ENCODE measurements around the gene TCP1. TPM values are rescaled to one million over a fixed set of nuclear protein-coding genes. Genes with fewer than 3 reads are reported as not detected.
"Not testable (repeated sequence)": the region's sequence is repeated elsewhere in the genome, so short reads cannot be mapped to it uniquely, and the experiment has no call there.

TCP1 gene
- total RNA-seq, 4 donors from 2014 or later, result 68.8 to 233 (median 135) TPM

GRCh38 chr6:159805440-159806020 is 16.1 kb upstream of the TCP1 start:
- Histone ChIP-seq H3K4me1 (no peaks in the 10 kb centered on the region), H3K27ac (no peak overlapping the region), H3K27me3 (no peaks in the 10 kb centered on the region), H3K36me3 (no peaks in the 10 kb centered on the region), H3K4me3 (no peak overlapping the region), H3K9me3 (no peaks in the 10 kb centered on the region)
- TF ChIP-seq POLR2A (IDR thresholded peaks at IDR 0.05), result no peak
- TF ChIP-seq CTCF (IDR thresholded peaks at IDR 0.05), result no peak
- no peak for DNase-seq

GRCh38 chr6:159804504-159804903 is 15.1 kb upstream of the TCP1 start:
- Histone ChIP-seq H3K9me3 (no peaks in the 10 kb centered on the region), H3K27ac (no peak overlapping the region), H3K4me3 (no peak overlapping the region), H3K36me3 (peaks cover 0 to 7% (median 0%) of the 10 kb centered on the region in 3 donors), H3K27me3 (no peaks in the 10 kb centered on the region), H3K4me1 (no peaks in the 10 kb centered on the region)
- DNase-seq, result no peak
- TF ChIP-seq CTCF (IDR thresholded peaks at IDR 0.05), result no peak
- TF ChIP-seq POLR2A (IDR thresholded peaks at IDR 0.05), result no peak

- H3K9me3 ChIP-seq, result no peaks in the 10 kb centered on the region
- no peaks in the 10 kb centered on the region for H3K27me3 ChIP-seq
- TF ChIP-seq CTCF (IDR thresholded peaks at IDR 0.05) (no peak), POLR2A (IDR thresholded peaks at IDR 0.05) (no peak)
- H3K36me3 ChIP-seq, result peaks cover 0 to 33% (median 0%) of the 10 kb centered on the region in 3 donors
- no peak overlapping the region for H3K27ac ChIP-seq
- H3K4me1 ChIP-seq, result no peaks in the 10 kb centered on the region
- DNase-seq, result no peak
- H3K4me3 ChIP-seq, result no peak overlapping the region
These were observed 12.5 kb upstream of the TCP1 start for GRCh38 chr6:159801935-159802334.

GRCh38 chr6:159800141-159800865 is 10.9 kb upstream of the TCP1 start, which contains the start of gene PNLDC1:
Gene PNLDC1 (plus strand): TSS chr6:159800276. CDS start chr6:159800308, 32 bp downstream.
- DNase-seq, result no peak
- no peaks in the 10 kb centered on the region for H3K9me3 ChIP-seq

GRCh38 chr6:159797554-159797953 is 8.2 kb upstream of the TCP1 start:
- no peak for TF ChIP-seq CTCF (IDR thresholded peaks at IDR 0.05)
- no peak overlapping the region for H3K4me3 ChIP-seq
- H3K27me3 ChIP-seq, result no peaks in the 10 kb centered on the region
- H3K27ac ChIP-seq, result no peak overlapping the region
- no peak for DNase-seq
- H3K4me1 ChIP-seq, result peaks cover 0 to 6% (median 0%) of the 10 kb centered on the region in 4 donors
- H3K9me3 ChIP-seq, result no peaks in the 10 kb centered on the region
- peaks cover 0 to 43% (median 0%) of the 10 kb centered on the region in 3 donors for H3K36me3 ChIP-seq

More at GRCh38 chr6:159800141-159800865, 10.9 kb upstream of the TCP1 start, which contains the start of gene PNLDC1:
- Histone ChIP-seq H3K27ac (no peak within 1 kb of the TSS), H3K36me3 (peaks cover 0 to 35% (median 0%) of the 10 kb centered on the region in 3 donors), H3K4me3 (no peak within 1 kb of the TSS), H3K4me1 (no peaks in the 10 kb centered on the region), H3K27me3 (no peaks in the 10 kb centered on the region)
- TF ChIP-seq CTCF (IDR thresholded peaks at IDR 0.05) (no peak), POLR2A (IDR thresholded peaks at IDR 0.05) (no peak)

GRCh38 chr6:159794976-159795375 is 5.6 kb upstream of the TCP1 start:
- Histone ChIP-seq H3K4me1 (peaks cover 0 to 24% (median 7%) of the 10 kb centered on the region in 4 donors), H3K36me3 (peaks cover 0 to 47% (median 0%) of the 10 kb centered on the region in 3 donors)
- H3K27me3 ChIP-seq, H3K4me3 ChIP-seq, H3K27ac ChIP-seq, H3K9me3 ChIP-seq, DNase-seq: not testable (repeated sequence)
